GM18498 (cell line): ENCODE data around the gene RECK.

Source experiments
- ATAC-seq: cut with Tn5 transposase; IDR thresholded peaks from one replicate; pipeline ENCODE4 v1.9.1; 2021; ENCODE audit warnings: mild to moderate bottlenecking, moderate library complexity; ENCODE audit not compliant: unreplicated experiment

RECK gene

DNA sequence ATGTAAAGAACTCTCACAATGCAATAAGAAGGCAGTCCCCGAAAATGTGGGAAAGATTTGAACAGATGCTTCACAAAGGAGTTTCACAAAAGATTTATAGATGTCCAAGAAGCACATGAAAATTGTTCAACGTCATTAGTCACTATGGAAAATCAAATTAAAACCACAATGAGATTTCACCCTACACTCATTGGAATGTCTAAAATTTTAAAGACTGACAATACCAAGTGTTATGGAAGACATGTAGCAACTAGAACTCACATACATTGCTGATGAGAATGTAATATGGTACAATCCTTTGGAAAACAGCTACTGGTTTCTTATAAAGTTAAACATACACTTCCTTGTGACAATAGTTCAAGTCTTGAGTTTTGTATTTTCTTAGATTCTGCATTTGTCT is 11.0 kb upstream of the RECK start:
- no peak for ATAC-seq

DNA sequence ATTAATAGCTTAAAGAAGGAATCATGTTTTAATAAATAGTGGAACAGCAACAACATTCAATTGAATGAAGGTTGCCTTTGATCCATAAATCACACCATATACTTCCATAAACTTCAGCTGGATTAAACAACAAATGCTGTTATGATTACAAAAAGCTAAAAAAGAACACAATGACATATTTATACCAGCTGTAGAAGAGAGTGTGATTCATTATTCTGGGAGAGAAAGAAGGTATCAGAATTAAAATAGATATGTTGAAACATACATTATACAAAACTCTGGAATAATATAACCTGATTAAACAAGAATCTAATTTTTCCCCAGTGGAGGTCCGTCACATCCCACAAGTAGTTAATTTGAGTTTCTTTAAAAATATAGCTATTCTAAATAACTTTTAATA is 7.5 kb upstream of the RECK start:
- ATAC-seq = no peak

DNA sequence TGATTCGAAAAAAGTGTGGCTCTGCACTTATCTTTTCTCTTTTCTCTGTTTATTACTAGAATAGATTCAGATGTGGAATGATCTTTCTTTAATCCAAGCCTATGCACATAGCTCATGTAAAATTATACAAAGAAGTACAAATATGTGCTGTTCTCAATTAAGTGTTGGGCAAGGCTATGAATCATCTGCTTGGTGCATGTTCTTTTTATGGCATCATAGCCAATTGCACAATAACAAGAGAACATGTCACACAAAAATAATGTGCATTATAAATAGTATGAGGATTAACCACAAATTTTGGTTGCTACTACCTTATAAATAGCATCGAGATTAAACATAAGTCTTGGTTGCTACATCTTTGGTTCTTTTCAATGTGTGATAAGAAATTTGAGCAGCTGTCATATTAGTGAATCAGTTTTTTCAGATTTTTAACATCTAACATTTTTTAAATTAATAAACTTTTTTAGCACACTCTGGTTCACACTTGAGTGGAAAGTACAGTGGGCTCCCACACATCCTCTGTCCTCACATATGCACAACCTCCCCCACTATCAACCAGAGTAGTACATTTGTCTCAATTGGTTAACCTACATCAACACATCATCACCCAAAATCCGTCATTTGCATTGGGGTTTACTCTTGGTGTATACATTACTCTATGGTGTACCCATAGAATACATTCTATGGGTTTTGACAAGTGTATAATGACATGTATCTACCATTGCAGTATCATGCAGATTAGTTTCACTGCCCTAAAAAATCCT is 6.8 kb upstream of the RECK start:
- no peak for ATAC-seq

DNA sequence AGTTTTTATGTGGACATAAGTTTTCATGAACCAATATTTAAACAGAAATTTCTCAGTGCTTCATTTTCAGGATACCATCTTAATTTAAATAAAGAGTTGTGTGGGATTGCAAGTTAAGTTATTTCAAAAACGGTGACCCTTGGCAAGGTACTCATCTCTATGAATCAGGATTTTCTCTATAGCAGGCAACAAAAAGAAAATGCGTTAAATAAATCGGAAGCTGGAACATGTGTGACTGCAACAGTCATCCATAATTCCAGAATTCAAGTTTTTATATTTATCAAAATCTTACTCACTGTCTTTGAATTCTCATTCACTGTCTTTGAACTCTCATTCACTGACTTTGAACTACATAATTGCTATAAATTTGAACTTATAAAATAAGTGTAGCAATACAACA is 5.8 kb upstream of the RECK start:
- no peak for ATAC-seq

DNA sequence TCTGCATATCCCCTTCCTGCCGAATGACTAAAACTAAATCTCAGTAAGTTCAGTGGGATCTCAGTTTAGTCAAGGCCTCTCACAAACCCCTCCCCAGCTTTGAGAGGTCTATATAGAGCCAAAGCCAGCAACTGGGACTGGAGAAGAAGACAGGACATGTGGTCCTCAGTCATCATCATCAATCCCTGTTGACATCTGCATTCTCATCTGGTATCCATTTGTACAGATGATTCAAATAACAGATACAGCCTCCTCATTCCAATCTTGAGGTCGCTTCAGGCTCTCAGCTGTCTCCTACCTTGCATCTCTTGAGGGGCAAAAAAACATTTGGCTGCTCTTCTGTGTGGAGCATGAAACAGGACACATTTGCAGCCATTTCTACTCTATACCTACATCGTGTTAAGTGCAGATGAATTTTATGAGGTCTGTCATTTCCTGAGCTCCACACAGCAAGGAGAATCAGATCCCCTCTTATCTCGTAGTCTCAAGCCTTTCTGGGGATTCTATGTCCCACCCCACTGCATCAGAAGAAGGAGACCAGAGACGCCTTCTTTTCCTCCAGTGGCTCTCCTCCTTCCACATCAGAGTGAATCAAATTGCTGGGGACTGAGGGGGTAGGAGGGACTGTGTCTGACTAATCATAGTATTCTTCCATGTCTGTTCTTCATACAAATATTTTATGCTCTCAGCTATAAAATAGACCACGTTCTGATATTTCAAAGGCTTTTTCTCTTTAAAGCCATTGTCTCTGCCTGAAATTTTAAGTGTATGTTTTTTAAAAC is 4.7 kb upstream of the RECK start:
- ATAC-seq = no peak

DNA sequence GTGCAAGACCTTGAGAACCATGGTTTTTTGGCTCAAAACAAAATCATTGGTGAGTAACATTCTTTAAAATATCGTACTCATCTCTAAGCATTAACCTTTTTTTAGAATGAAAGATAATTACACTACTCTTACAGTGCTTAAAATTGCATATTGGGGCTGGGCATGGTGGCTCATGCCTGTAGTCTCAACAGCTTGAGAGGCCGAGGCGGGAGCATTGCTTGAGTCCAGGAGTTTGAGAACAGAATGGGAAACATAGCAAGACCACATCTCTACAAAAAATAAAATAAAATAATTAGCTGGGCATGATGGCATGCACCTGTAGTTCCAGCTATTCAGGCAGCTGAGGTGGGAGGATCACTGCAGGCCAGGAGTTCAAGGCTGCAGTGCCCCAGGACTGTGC is 2.9 kb upstream of the RECK start:
- no peak for ATAC-seq

DNA sequence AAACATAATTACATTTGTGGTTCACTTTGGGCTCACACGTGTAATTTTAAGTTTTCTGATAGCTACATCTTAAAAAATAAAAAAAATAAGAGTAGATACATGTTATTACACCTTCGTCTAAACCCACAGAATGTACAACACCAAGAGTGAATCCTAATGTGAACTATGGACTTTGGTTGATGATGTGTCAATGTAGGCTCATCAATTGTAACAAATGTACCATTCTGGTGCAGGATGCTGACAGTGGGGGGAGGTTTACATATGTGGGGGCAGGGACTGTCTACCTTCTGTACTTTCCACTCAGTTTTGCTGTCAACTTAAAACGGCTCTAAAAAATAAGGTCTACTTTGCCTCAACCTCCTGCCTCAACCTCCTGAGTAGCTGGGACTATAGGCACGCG is 2.5 kb upstream of the RECK start:
- no peak for ATAC-seq

DNA sequence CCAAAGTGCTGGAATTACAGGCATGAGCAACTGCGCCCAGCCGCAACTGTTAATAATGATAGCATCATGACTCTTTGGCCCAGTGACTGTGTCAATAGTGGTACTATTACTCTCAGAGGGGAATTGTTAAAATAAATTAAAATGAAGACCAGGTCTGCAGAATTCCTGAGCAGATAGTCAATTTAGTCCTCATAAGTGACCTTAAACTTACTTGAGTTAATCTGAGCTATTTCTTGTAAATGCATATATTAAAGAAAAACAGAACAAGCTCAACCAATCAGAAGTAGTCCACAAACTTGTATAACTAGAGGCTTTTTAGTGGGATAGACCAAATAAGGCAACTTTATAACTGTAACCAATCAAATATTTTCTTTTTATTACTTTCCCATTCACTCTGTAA is 1.7 kb upstream of the RECK start:
- ATAC-seq = no peak

DNA sequence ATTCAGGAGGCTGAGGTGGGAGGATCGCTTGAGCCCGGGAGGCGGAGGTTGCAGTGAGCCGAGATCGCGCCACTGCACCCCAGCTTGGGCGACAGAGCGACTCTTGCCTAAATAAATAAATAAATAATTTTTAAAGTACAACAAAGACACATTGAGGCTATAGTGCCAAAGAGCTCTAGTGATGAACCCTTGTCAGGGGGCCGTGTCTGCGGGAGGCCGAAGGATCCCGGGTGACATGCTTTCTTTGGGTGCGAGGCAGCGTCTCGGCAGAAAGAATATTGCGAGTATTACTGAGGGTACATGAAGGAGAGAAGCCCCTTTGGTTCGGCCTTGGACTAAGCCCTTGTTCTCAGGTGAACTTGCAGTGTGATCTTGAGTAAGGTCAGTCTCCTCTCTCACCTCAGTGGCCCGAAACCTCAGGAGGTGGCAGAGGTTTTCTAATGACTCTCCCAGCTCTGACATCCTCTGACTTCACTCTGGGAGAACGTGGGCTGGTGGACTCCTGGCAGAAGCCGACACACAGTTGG is 397 bp upstream of the RECK start:
- ATAC-seq = no peak

DNA sequence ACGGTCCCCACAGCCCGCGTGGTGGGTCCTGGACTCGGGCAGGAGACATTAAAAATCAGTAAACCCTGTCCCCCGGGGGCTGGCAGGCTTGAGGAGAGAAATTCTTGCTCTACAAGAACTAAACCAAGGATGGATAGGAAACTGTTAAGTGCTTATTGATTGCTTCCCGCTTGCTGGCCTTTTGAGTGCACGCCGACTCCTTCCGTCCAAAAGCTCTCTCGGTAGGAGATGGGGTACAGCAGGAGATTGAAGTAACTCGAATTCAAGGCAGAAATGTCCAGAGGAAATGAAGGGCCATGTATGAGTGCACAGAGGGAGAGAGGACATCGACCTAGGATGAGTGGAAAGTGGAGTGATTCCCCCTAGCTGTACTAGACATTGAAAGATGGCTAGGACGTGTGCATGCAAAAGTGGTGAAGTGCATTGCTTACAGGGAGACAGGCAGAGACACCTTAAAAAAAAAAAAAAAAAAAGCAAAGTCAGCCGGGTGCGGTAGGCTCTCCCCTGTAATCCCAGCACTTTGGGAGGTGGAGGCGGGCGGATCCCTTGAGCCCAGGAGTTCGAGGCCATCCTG is 923 bp downstream of the RECK start:
- no peak for ATAC-seq

DNA sequence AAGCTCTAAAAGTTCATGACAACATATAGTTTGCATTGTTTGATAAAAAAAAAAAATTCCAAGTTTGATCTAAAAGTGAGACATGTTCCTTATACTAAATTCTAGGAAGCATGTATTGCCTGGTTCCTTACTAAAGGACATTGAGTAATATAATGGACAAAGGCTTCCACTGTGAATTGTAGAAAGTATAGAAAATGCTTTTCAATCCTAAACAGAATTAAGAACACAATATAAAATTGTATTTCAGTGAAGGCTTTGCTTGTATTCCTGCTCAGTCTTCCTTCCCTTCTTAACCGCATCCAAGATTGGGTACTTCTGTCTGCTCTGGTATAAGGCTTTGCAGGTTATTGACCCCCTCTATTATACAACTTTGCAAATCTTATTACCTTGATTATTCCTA is 2.4 kb downstream of the RECK start:
- no peak for ATAC-seq

DNA sequence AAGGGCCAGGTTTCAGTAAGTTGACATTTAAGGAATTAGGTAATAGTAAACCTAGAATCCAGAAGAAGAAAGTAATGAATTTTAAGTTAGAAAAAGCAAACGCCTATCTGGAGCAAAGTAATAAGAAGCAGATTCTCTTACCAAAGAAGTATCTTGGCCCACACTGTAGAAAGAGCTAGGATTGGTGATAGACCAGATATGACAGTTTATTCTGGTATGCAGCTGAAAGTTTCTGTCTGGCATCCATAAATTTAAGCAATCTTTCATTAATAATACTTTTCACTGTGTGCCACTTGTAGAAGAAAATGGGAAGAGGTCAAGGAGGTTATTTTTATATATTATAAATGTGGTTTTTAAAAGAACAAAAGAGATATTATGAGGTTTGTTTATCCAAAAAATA is 3.0 kb downstream of the RECK start:
- no peak for ATAC-seq

DNA sequence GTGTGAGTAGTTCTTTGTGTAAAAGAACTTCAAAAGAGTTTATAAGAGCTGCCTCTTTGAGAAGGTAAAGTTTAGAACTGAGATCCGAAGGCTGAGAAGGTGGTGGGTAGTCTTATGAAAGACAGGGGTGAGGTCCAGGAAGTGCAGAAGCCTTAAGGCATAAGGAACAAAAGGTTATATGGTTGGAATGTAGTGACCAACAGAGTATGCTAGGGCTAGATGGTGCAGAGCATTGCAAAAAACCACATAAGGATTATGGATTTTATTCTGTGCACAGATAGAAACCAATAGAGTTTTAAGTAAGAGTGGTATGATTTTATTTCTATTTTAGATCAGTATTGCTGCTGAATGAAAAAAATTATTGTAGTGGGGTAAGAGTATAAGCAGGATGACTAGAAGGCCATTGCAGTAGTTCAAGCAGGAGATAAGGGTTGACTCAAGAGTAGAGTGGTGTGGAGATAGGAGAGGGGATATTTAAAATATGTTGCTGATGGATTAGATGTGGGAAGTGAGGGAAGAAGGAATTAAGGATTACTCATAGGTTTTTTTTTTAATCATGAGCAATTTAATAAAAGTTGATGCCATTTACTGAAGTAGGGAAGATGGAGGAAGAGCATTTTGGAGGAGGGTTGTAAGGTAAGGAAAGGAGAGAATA is 3.7 kb downstream of the RECK start:
- no peak for ATAC-seq

DNA sequence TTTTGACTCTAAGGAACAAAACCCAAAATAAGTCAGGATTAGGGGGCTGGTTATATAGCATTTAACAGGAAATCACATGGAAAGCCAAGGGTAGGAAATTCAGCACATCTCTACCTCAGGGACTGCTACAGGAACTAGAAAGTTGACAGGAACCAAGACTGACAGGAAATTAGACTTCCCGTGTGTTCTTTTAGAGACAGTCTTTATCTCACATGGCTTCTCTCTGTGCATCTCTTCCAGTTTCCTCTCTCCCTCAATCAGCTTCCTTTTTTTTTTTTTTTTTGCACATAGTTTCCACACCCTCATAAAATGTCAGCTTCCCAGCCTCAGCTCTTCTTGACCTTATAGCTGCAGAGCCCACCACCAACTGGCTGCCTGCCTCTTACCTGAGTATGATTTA is 4.8 kb downstream of the RECK start:
- no peak for ATAC-seq

DNA sequence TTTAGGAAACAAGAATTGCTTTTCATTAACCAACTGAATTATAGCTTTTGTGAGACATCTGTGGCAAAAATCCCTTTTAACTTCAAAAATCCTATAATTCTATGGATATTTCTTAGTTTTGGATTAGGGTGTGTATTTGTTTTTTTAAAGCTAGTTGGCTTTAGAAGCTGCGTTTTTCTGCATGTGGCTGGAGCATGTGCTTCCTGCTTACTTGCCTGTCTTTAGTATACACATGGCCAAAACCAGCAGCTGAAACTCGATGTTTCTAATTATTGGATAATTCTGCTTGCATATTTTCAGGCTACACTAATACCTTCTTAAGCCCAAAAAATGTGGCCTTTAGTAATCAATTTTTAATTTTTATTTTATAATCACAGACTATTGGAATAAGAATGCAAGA is 8.9 kb downstream of the RECK start:
- ATAC-seq = no peak

DNA sequence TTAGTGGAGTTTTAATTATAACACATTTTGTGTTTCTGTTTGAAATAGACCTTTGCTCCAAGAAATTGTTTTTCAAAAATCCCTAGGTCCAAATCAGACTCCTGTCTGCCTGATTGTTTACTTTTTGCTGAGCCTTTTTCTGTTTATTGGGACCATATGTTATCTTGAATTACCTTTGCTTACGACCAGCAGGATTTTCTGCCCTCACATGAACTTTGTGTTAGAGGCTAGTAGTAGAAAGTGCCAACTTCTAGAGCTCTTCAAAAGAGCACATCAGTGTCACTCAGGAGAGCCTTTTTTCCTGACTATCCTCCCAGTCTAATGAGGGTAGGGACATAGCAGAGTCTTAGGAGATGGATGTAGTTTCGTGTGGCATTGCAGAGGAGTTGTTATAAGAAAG is 10.2 kb downstream of the RECK start:
- ATAC-seq = no peak

DNA sequence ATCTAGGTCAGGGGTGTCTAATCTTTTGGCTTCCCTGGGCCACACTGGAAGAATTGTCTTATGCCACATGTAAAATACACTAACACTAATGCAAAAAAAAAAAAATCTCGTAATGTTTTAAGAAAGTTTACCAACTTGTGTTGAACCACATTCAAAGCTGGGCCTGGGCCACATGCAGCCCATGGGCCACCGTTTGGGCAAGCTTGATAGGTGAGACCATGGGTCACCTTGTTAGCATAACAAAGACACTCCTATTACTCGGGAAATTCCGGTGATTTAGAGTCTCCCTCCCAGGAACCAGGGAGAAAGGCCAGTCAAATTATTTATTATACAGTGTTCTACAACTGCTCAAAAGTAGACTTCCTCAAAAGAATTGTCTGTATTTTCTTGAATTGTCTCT is 12.7 kb downstream of the RECK start:
- no peak for ATAC-seq

DNA sequence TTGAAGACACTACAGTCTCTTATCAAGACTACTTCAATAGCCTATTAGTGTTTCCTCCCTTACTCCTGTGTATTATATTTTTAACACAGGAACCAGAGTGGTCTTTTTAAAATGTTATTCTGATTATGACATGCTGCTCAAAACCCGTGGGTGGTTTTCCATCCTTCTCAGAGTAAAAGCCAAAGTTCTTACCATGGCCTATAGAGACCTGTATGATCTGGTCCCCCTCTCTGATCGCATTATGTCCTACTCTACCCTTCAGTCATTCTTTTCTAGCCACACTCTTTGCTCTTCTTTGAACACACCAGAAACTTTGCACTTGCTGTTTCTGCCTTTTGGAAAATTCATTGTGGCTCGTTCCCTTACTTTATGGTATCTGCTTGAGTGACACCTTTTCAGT is 13.8 kb downstream of the RECK start:
- no peak for ATAC-seq

DNA sequence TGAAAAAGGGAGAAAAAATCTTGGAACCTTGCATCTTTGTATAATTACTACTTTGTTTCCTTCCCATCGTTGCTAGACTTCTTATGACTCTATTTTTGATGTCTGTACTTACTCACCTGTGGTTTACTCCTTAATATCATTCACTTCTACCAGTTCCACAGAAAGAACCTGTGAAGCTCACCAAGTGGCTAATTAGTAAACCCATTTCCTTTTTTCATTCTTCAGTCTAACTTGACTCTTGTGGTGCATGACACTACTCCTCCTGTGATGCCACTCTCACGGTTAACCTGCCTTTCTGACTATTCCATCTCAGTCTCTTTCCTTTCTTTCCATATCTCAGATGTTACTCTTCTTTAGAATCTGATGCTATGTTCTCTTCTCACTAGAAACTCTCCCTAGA is 14.6 kb downstream of the RECK start:
- no peak for ATAC-seq

DNA sequence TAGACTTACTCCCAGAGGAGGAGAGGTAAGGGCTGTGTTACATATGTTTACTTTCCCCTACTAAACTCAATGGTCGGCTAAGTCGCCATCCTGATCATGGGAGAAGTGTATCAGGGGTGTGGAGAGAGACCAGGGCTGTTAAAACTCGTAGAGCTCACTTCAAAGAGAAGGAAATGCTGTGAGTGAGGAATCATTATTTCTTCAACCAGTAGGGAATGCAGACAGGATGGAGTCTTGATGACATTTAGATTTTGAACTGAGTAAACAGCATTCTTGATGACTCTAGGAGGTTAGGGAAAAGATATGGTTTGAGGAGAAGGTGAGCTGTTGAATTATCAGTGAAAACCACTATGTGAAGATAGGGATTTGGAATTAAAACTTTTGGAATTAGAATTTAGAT is 17.3 kb downstream of the RECK start:
- no peak for ATAC-seq

DNA sequence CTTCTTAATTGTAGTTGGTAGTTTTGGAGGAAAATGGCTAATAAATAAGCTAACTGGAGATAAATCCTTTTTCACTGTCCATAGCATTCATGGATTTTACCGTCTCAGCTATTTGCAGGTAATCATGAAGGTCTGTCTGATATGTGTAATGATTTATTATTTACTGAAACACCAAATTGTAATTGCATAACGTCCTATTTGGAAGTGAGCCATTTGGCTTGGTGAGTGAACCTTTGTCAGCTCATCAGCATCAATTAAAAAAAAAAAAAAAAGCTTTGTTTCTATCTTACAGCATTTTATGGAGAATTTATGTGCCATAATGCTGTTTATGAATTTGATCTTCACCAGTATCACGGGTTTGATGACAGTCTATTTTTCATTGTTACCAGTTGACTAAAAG is 20.2 kb downstream of the RECK start:
- no peak for ATAC-seq
